ENCODE measurements around the gene TMPRSS6. TPM values are rescaled to one million over a fixed set of nuclear protein-coding genes. Genes with fewer than 3 reads are reported as not detected.

Gene TMPRSS6
- total and polyA plus RNA-seq, 2 of the 13 experiments (the other 11 are each of a cell fraction or from before 2014, with no cell fraction given), result 4.2 to 4.8 TPM

DNA sequence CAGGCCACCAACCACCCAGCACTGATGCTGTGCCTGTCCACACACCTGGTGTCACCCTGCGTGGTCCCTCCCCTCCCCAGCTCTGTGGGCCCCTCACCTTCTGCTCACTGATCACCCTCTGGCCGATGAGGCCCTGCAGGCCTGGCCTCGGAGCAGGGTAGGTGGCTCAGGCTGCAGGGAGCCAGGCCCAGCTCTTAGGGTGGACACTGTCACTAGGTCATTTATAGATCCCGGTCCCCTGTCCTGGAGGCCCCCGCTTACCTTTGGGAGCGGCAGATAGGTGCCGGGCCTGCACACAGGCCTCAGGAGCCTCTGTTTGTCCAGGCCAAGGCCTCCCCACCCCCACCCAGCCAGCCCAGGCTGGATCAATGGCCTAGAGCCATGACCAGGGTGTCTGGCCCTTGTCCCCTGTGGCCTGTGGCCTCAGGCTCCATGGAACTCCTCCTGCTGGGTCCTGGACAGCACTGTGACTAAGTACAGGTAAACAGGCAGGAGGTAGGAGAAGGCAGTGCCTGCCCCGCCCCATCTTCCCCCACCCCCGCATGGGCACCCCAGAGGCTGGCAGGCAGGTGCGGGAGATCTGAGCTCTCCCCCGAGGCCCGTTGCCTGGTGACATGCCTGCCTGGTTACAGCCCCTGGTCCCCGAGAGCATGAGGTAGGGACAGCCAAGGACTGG lies at the start of gene TMPRSS6 (continued):
- TF ChIP-seq, protein P1, sequence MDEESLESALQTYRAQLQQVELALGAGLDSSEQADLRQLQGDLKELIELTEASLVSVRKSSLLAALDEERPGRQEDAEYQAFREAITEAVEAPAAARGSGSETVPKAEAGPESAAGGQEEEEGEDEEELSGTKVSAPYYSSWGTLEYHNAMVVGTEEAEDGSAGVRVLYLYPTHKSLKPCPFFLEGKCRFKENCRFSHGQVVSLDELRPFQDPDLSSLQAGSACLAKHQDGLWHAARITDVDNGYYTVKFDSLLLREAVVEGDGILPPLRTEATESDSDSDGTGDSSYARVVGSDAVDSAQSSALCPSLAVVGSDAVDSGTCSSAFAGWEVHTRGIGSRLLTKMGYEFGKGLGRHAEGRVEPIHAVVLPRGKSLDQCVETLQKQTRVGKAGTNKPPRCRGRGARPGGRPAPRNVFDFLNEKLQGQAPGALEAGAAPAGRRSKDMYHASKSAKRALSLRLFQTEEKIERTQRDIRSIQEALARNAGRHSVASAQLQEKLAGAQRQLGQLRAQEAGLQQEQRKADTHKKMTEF (CRISPR knock-in tag; IDR thresholded peaks at IDR 0.05), result peak; percentile 57; the same call in 1 of the 2 replicates
- TF ChIP-seq KLF16 (CRISPR knock-in tag; IDR thresholded peaks at IDR 0.05) (0 out of 4 replicates have a peak, but pooled peaks of 1 of the 2 experiments have one; percentile 21), SALL1 (CRISPR knock-in tag; IDR thresholded peaks at IDR 0.05) (peak; percentile 75), ZNF674 (CRISPR knock-in tag; IDR thresholded peaks at IDR 0.05; ENCODE audit: low read depth) (no peak), SIN3A (IDR thresholded peaks at IDR 0.05; ENCODE audit: borderline replicate concordance, low read depth, low read length) (no peak), ZNF746 (CRISPR knock-in tag; IDR thresholded peaks at IDR 0.05) (peak; percentile 53; the same call in 1 of the 2 replicates), TBP (CRISPR knock-in tag; IDR thresholded peaks at IDR 0.05) (no peak), HDAC1 (CRISPR knock-in tag; IDR thresholded peaks at IDR 0.05) (peak; percentile 88), GLI4 (CRISPR knock-in tag; IDR thresholded peaks at IDR 0.05; ENCODE audit: borderline replicate concordance) (no peak), SMARCC2 (IDR thresholded peaks at IDR 0.05) (no peak), ZNF441 (CRISPR knock-in tag; IDR thresholded peaks at IDR 0.05; ENCODE audit: borderline replicate concordance) (peak; percentile 52; the same call in 1 of the 2 replicates), DNMT1 (CRISPR knock-in tag; IDR thresholded peaks at IDR 0.05) (0 out of 2 replicates have a peak, but pooled peaks have one; percentile 55), SIN3B (IDR thresholded peaks at IDR 0.05; ENCODE audit: low read length) (no peak), ZMYM4 (CRISPR knock-in tag; IDR thresholded peaks at IDR 0.05) (peak; percentile 41; the same call in 1 of the 2 replicates), ZC3H13 (CRISPR knock-in tag; IDR thresholded peaks at IDR 0.05) (no peak; the same call in 1 of the 2 replicates), ZNF451 (CRISPR knock-in tag; IDR thresholded peaks at IDR 0.05) (no peak; the same call in 1 of the 2 replicates), POLR2G (IDR thresholded peaks at IDR 0.05; ENCODE audit: low read depth, low read length) (no peak), HMGA1 (CRISPR knock-in tag; conservative IDR thresholded peaks at IDR 0.05) (no peak)
- TF ChIP-seq, protein P2, sequence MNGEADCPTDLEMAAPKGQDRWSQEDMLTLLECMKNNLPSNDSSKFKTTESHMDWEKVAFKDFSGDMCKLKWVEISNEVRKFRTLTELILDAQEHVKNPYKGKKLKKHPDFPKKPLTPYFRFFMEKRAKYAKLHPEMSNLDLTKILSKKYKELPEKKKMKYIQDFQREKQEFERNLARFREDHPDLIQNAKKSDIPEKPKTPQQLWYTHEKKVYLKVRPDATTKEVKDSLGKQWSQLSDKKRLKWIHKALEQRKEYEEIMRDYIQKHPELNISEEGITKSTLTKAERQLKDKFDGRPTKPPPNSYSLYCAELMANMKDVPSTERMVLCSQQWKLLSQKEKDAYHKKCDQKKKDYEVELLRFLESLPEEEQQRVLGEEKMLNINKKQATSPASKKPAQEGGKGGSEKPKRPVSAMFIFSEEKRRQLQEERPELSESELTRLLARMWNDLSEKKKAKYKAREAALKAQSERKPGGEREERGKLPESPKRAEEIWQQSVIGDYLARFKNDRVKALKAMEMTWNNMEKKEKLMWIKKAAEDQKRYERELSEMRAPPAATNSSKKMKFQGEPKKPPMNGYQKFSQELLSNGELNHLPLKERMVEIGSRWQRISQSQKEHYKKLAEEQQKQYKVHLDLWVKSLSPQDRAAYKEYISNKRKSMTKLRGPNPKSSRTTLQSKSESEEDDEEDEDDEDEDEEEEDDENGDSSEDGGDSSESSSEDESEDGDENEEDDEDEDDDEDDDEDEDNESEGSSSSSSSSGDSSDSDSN (CRISPR knock-in tag; IDR thresholded peaks at IDR 0.05), result peak; percentile 82
- TF ChIP-seq, protein P3, sequence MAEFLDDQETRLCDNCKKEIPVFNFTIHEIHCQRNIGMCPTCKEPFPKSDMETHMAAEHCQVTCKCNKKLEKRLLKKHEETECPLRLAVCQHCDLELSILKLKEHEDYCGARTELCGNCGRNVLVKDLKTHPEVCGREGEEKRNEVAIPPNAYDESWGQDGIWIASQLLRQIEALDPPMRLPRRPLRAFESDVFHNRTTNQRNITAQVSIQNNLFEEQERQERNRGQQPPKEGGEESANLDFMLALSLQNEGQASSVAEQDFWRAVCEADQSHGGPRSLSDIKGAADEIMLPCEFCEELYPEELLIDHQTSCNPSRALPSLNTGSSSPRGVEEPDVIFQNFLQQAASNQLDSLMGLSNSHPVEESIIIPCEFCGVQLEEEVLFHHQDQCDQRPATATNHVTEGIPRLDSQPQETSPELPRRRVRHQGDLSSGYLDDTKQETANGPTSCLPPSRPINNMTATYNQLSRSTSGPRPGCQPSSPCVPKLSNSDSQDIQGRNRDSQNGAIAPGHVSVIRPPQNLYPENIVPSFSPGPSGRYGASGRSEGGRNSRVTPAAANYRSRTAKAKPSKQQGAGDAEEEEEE (CRISPR knock-in tag; IDR thresholded peaks at IDR 0.05; ENCODE audit: borderline replicate concordance), result no peak
- TF ChIP-seq, protein P4, sequence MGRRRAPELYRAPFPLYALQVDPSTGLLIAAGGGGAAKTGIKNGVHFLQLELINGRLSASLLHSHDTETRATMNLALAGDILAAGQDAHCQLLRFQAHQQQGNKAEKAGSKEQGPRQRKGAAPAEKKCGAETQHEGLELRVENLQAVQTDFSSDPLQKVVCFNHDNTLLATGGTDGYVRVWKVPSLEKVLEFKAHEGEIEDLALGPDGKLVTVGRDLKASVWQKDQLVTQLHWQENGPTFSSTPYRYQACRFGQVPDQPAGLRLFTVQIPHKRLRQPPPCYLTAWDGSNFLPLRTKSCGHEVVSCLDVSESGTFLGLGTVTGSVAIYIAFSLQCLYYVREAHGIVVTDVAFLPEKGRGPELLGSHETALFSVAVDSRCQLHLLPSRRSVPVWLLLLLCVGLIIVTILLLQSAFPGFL (CRISPR knock-in tag; IDR thresholded peaks at IDR 0.05), result no peak
- TF ChIP-seq, protein P5, sequence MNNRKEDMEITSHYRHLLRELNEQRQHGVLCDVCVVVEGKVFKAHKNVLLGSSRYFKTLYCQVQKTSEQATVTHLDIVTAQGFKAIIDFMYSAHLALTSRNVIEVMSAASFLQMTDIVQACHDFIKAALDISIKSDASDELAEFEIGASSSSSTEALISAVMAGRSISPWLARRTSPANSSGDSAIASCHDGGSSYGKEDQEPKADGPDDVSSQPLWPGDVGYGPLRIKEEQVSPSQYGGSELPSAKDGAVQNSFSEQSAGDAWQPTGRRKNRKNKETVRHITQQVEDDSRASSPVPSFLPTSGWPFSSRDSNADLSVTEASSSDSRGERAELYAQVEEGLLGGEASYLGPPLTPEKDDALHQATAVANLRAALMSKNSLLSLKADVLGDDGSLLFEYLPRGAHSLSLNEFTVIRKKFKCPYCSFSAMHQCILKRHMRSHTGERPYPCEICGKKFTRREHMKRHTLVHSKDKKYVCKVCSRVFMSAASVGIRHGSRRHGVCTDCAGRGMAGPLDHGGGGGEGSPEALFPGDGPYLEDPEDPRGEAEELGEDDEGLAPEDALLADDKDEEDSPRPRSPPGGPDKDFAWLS (CRISPR knock-in tag; IDR thresholded peaks at IDR 0.05; ENCODE audit: borderline replicate concordance), result no peak
